Umbilical cord (tissue), 2 donors: ENCODE measurements around the gene MEIOSIN. TPM values are rescaled to one million over a fixed set of nuclear protein-coding genes. Genes with fewer than 3 reads are reported as not detected.

Source experiments
- DNase-seq: peaks from one replicate; pipeline ENCODE4 v3.0.0-alpha.2; 2015; ENCODE audit warnings: low spot score
- total RNA-seq: library from RNA; depleted of rRNA; stranded (reverse); fragments of >200 nt; gene quantifications from one replicate; pipeline ENCODE4 v1.2.3, GENCODE V29; 2014; ENCODE audit warnings: low replicate concordance; ENCODE audit not compliant: insufficient read depth

MEIOSIN gene
- total RNA-seq, 1 donor from 2014 or later: not detected

DNA sequence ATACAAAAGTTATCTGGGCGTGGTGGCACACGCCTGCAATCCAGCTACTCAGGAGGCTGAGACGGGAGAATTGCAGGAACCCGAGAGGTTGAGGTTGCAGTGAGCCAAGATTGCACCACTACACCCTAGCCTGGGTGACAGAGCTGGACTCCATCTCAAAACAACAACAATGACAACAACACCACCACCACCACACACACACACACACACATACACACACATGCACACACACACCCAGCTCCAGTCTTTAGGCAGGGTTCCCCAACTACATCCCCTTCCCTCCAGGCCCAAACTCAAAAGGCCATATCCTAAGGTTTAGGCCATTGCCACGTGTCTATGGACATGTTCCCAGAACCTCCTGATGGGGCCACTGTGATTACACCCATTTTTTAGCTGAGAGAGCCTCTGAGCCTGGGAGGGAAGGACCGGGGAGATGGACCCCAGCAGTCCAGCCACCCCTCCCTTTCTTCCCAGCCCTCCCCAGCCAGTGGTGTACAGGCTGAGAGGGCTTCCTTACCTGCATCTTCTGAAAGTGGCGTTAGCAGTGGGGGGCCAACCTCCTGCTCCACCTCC is 68.5 kb downstream of the MEIOSIN start:
- no peak for DNase-seq

DNA sequence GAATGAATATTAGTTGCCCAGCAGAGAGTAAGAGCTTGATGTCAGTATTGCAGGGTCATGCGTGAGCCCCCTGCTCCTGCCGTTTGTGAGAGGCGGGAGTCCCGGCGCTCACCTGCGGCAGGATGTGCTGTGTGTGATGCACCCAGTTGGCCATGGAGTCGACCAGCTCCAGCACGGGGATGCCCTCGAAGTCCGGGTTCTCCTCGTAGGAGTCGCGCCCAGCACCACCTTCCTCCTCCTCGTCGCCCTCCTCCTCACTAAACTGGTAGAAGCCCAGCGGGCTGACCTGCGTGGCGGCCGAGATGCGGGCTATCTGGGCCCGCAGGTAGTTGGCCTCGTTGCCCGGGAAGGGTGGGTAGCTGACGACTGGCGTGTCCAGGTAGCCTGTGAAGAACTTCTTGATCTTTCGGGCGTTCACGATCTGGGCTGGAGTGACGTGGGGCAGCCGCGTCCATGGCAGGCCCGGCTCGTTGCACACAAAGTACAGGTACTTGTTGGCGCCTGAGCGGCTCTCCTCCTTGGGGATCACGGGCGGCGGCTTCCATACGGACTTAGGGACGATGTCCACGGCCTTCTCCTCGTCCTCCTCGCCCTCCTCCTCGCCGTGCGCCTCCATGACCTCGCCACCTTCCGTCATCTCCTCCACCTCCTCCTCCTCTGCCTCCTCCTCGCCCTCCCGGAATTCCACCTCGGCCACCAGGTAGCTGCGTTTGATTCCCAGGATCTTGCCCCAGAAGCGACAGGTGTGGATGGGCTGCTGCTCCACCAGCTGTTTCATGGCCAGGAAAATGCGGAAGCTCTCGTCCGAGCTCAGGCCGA is 71.1 kb downstream of the MEIOSIN start:
- DNase-seq: no peak

- DNase-seq: no peak
Observed at GRCh38 chr19:45804959-45805230, 71.7 kb downstream of the MEIOSIN start.

DNA sequence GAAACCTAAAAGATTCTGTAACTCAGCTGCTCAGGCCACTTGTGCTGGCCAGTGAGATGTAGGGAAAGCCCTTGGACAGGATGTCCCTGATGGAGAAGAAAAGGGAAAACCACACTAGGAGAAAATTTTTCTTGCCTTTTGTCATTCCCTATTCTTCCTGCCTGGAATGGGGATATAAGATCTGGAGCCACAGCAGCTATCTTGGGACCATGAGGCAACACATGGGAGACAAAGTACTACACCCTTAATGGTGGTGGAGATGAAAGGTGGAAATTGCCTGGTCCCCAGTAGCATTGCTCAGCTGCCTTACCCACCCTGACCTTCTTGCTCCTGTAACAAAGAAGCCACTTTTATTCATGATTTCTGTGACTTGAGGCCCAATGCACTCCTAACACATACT is 72.5 kb downstream of the MEIOSIN start:
- no peak for DNase-seq

GRCh38 chr19:45809643-45810159 is 76.5 kb downstream of the MEIOSIN start:
- peak; percentile 38 for DNase-seq

DNA sequence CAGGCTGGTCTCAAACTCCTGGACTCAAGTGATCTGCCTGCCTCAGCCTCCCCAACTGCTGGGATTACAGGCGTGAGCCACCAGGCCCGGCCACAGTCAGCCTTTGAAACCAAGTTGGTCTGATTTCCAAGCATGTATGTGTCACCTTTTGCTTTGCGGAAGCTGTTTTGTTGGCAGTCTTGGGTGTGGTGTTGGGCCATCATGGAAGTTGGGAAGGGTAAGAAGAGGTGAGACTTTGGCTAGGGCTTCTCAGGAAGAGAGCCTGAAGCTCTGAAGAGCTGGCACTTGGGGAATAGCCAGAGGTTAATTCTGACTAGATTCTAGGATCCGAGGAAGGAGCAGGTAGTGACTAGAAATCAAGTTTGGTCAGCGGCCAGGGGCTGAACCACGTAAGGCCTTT is 79.1 kb downstream of the MEIOSIN start:
- no peak for DNase-seq

Other genes with a start within 250 kb of the MEIOSIN start
- 7.5 TPM for gene RTN2, start 236.4 kb upstream of the MEIOSIN start, total RNA-seq
- gene PPM1N, start 235.0 kb upstream of the MEIOSIN start, total RNA-seq: not detected
- gene VASP, start 226.0 kb upstream of the MEIOSIN start, total RNA-seq: 66.2 TPM
- gene OPA3, start 148.6 kb upstream of the MEIOSIN start, total RNA-seq: 4.8 TPM
- gene GPR4, start 131.2 kb upstream of the MEIOSIN start, total RNA-seq: 0.48 TPM
- gene EML2, start 94.0 kb upstream of the MEIOSIN start, total RNA-seq: 4.6 TPM
- gene GIPR, start 65.2 kb upstream of the MEIOSIN start, total RNA-seq: 0.72 TPM
- 108 TPM for gene SNRPD2, start 41.5 kb upstream of the MEIOSIN start, total RNA-seq
- gene QPCTL, start 40.8 kb upstream of the MEIOSIN start, total RNA-seq: 9.4 TPM
- 13.0 TPM for gene FBXO46, start 2.5 kb upstream of the MEIOSIN start, total RNA-seq
- gene SIX5, start 35.8 kb downstream of the MEIOSIN start, total RNA-seq: 18.8 TPM
- gene DMPK, start 49.1 kb downstream of the MEIOSIN start, total RNA-seq: 91.2 TPM
- 23.8 TPM for gene DMWD, start 59.4 kb downstream of the MEIOSIN start, total RNA-seq
- not detected for gene RSPH6A, start 81.9 kb downstream of the MEIOSIN start, total RNA-seq
- 23.1 TPM for gene SYMPK, start 129.7 kb downstream of the MEIOSIN start, total RNA-seq
- not detected for gene FOXA3, start 130.9 kb downstream of the MEIOSIN start, total RNA-seq
- gene IRF2BP1, start 152.7 kb downstream of the MEIOSIN start, total RNA-seq: 16.9 TPM
- gene MYPOP, start 169.2 kb downstream of the MEIOSIN start, total RNA-seq: not detected
- not detected for gene NANOS2, start 181.3 kb downstream of the MEIOSIN start, total RNA-seq
- 6.0 TPM for gene NOVA2, start 240.4 kb downstream of the MEIOSIN start, total RNA-seq